ENCODE results near the gene ATG9B. TPM values are rescaled to one million over a fixed set of nuclear protein-coding genes. Genes with fewer than 3 reads are reported as not detected.

The ATG9B gene
- total RNA-seq, 1 experiment from 2014 or later, result 0.98 TPM

GRCh38 chr7:151016505-151016904 lies 7.8 kb downstream of the ATG9B start:
- Histone ChIP-seq H3K4me1 (ENCODE audit: control insufficient read depth, insufficient read depth, low read length) (peaks cover 12% of the 10 kb centered on the region), H3K9me3 (ENCODE audit: control insufficient read depth, insufficient read depth, low read depth, low read length) (no peaks in the 10 kb centered on the region), H3K27me3 (ENCODE audit: control insufficient read depth, insufficient read depth, low read length) (no peaks in the 10 kb centered on the region), H3K27ac (ENCODE audit: low read length) (no peak overlapping the region), H3K36me3 (ENCODE audit: control insufficient read depth, insufficient read depth, low read length) (no peaks in the 10 kb centered on the region), H3K4me3 (ENCODE audit: low read depth in 2 of 2, low read length in 2 of 2) (no peak overlapping the region)
- intact Hi-C loops (cut with micrococcal nuclease; ENCODE audit: unreplicated experiment), result loop anchor here (5.0 kb wide), 1 partner anchor 54 kb away; no protein-coding TSS in a partner anchor
- ChIA-PET CTCF (no interaction called here), POLR2A (no interaction called here)
- no peak for DNase-seq (ENCODE audit: low read depth, low spot score)
- BruUV-seq (replicated peaks), result no TSS peak
- in situ Hi-C loops (cut with HindIII; ENCODE audit: low pct_unique_long_range_greater_than_20kb, low sequenced_read_pairs), result no loop called here
- ATAC-seq, result no peak
- TF ChIP-seq TCF7L2 (IDR thresholded peaks at IDR 0.05; ENCODE audit: low read depth, low read length) (no peak), POLR2AphosphoS5 (IDR thresholded peaks at IDR 0.05; ENCODE audit: low read depth, low read length) (no peak), CTCF (IDR thresholded peaks at IDR 0.05) (no peak), SIN3A (IDR thresholded peaks at IDR 0.05; ENCODE audit: borderline replicate concordance, insufficient read depth, low read depth, low read length) (no peak)
- TF ChIP-seq, protein P1, sequence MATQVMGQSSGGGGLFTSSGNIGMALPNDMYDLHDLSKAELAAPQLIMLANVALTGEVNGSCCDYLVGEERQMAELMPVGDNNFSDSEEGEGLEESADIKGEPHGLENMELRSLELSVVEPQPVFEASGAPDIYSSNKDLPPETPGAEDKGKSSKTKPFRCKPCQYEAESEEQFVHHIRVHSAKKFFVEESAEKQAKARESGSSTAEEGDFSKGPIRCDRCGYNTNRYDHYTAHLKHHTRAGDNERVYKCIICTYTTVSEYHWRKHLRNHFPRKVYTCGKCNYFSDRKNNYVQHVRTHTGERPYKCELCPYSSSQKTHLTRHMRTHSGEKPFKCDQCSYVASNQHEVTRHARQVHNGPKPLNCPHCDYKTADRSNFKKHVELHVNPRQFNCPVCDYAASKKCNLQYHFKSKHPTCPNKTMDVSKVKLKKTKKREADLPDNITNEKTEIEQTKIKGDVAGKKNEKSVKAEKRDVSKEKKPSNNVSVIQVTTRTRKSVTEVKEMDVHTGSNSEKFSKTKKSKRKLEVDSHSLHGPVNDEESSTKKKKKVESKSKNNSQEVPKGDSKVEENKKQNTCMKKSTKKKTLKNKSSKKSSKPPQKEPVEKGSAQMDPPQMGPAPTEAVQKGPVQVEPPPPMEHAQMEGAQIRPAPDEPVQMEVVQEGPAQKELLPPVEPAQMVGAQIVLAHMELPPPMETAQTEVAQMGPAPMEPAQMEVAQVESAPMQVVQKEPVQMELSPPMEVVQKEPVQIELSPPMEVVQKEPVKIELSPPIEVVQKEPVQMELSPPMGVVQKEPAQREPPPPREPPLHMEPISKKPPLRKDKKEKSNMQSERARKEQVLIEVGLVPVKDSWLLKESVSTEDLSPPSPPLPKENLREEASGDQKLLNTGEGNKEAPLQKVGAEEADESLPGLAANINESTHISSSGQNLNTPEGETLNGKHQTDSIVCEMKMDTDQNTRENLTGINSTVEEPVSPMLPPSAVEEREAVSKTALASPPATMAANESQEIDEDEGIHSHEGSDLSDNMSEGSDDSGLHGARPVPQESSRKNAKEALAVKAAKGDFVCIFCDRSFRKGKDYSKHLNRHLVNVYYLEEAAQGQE (IDR thresholded peaks at IDR 0.05; ENCODE audit: insufficient read depth in 1 of 2, low read depth in 2 of 2, low read length in 1 of 2), result no peak

DNA sequence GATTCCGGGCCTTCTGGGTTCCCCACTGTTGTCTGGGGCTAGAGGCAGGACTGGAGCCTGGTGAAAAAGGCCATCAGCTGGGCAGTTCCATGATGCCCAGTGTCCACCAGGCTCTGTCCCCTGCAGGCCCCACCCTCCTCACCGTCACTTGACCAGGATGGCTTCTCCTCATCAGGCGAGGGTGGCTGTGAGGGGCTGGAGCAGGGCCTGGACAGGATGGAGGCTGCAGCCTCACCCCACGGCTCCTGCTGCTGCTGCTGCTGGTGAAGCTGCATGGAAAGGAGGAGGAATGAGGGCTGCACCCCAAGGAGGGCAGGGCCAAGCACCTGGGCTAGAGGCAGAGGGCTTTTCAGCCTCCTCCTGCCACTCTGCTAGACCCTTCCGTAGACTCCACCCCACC lies 8.3 kb downstream of the ATG9B start:
- POLR2A ChIA-PET, result no interaction called here
- ATAC-seq, result no peak
- TF ChIP-seq, protein P1 (IDR thresholded peaks at IDR 0.05; ENCODE audit: insufficient read depth in 1 of 2, low read depth in 2 of 2, low read length in 1 of 2), result no peak

More for the DNA sequence above, 8.3 kb downstream of the ATG9B start:
- CTCF ChIA-PET, result no interaction called here
- in situ Hi-C loops (cut with HindIII; ENCODE audit: low pct_unique_long_range_greater_than_20kb, low sequenced_read_pairs) (no loop called here), intact Hi-C loops (cut with micrococcal nuclease; ENCODE audit: unreplicated experiment) (loop anchor here (5.0 kb wide), 1 partner anchor 54 kb away; no protein-coding TSS in a partner anchor)
- BruUV-seq (replicated peaks), result no TSS peak
- Histone ChIP-seq H3K36me3 (ENCODE audit: control insufficient read depth, insufficient read depth, low read length) (no peaks in the 10 kb centered on the region), H3K27ac (ENCODE audit: low read length) (no peak overlapping the region), H3K27me3 (ENCODE audit: control insufficient read depth, insufficient read depth, low read length) (no peaks in the 10 kb centered on the region), H3K9me3 (ENCODE audit: control insufficient read depth, insufficient read depth, low read depth, low read length) (no peaks in the 10 kb centered on the region), H3K4me3 (ENCODE audit: low read depth in 2 of 2, low read length in 2 of 2) (no peak overlapping the region), H3K4me1 (ENCODE audit: control insufficient read depth, insufficient read depth, low read length) (peaks cover 13% of the 10 kb centered on the region)
- no peak for DNase-seq (ENCODE audit: low read depth, low spot score)

Measured in Panc1 (cell line).